T47D (cell line): ENCODE measurements around the gene VGLL2.

Source experiments
- DNase-seq, 2 experiments: peaks; one replicate each; pipeline versions ENCODE4 v3.0.0 to v3.0.0-alpha.2; 2011 to 2012; ENCODE audit warnings: low read depth in 1 of 2, low spot score in 1 of 2
- JUND ChIP-seq: IDR thresholded peaks from 2 replicates; pipeline ENCODE4 v1.6.1; 2012; ENCODE audit warnings: low read depth
- in situ Hi-C: cut with HindIII; loops from 2 replicates; pipeline ENCODE4 v1.10.0; 2016; ENCODE audit warnings: low sequenced_read_pairs, low pct_unique_long_range_greater_than_20kb

Gene VGLL2

DNA sequence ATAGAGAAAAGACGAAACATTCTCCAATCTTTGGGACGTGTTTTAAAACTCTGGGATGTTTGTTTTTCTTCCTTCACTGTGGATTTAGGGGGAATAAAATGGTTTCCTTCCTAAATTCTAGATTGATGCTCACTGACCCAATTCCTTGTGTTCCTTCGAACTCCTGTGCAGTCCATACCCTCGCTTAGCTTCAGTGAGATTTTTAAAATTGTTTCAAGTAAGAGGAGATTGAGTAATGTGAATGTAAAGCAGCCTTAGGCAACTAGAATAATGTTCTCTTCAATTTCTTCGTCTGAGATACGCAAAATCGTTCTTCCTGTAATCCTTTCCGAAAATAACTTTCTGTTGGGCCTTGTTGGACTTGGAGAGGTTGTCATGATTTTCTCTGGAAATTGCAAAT is 2.6 kb upstream of the VGLL2 start:
- TF ChIP-seq JUND = no peak
- no peak for DNase-seq
- in situ Hi-C loops = no loop called here

DNA sequence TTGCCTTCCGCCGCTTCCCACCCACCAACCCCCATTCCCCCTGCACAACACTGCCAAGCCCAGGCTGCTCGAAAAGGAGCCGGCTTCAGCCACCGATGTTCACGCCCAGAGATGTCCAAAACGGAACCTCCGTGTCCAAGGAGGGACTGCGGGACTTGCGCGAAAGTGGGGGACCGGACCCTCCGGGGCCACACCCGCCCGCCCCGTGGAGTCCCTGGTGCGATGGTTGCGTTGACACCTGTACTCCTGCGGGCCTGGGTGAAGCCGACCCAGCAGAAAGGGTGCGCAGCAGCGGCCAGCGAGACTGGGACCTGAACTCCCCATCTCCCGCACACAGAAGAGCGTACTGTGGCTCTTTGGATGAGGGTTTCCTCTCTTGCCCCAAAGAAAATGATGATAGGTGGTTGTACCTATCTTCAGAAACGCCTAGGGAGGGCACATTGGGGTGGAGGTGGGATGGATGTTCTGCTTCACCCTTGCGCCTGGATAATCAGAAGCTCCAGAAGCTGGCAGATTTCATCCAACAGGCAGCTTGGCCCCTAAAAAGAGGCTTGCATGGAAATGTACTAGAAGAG is 1.9 kb upstream of the VGLL2 start:
- no peak for TF ChIP-seq JUND
- no peak for DNase-seq
- in situ Hi-C loops = no loop called here

DNA sequence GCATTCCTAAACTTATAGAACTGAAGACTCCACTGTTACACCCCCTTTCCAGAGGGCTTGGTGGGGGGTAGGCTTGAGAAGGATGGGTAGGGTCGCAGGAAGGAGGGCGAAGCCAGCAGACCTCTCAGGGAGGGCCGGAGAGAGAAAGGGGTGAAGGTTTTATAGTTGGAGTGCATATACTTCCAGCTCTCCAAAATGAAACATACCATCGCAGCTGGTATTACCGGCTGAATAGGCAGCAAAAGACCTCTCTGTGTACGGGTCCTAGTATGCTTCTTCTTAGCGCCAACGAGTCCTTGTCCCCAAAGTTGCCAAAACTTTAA is 1.0 kb upstream of the VGLL2 start:
- in situ Hi-C loops = no loop called here
- TF ChIP-seq JUND = no peak
- no peak for DNase-seq

DNA sequence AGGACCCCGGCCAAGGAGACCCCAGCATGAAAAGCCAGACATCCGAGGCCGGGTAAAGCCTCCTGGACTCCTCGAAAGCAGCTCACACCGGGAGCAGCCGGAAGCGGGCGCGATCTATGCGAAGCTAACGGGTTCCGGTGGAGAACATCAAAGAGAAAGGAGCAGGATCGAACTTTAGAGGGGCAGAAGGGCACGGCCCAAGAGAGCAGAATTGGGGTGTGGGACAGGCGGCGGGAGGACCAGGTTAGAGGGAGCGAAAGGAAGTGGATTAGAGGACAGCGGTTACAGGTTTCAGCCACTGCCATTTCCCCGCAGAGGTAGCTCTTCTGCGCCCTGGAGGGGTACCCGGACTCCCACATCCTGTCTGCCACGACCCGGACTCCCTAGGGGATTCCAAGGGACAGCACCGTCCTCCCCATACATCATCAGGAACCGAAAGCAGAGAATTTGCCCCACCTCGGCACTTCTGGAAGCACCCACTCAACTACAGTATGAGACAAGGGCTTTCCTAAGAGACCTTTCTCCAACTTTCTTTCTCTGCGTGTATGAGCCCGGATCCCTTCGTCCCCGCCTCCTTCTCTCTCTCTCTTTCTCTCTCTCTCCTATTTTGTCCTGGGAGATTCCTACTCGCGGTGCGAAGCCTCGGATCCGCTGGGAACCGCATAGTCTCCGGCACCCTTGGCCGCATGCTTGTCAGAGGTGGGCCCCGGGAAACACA is 507 bp upstream of the VGLL2 start:
- DNase-seq = no peak
- in situ Hi-C loops = no loop called here
- TF ChIP-seq JUND = no peak

DNA sequence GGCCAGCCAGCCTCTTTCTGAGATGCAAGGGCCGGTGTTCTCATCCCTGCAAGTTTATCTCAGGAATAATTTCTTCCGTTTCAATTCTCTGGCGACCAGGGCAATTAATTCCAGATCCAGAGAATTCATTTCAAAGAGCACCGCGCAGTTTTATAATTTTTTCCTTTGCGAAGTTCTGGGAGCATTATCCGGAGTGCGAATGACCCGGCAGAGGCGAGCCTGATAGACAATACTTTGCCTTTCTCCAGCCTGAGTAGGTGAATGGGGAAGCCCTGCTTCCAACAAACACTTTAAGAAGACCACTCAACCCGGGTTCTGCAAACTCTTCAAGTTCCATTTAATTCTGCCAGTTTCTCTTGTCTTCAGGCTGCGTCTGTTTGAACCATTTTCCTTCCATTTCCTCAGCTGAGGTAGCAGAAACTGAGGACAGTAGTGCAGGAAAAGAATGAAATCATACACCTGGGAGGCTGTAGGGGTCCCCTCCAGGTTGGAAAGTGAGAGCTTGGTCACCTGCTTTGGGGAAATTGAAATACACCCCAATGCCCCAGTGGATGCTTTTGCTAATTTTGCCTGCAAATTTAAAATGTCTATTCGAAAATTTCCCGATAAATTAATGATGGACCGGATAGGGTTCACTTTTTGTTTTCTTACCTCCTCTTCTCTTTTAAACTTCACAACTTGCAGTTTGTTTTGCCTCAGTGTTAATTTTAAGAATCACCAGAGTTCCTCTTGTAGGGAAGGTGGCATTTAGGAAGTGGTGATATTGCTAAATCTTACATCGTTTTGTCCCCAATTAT is 1.1 kb downstream of the VGLL2 start:
- no peak for TF ChIP-seq JUND
- in situ Hi-C loops = no loop called here
- DNase-seq = no peak

DNA sequence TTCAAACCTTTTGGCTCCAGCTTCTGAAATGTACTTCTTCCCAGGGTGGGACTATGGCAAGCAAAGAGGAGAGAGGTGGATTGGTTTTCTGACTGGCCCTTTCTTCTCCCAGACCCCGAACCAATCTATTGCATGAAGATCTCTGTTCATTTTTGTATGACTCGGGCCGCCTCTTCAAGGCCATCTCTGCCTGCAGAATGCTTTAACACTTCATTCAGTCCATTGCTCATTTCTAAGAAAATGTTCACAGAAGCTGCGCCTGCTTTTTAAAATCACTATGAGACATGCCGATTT is 1.6 kb downstream of the VGLL2 start:
- no peak for TF ChIP-seq JUND
- no peak for DNase-seq
- in situ Hi-C loops = no loop called here

DNA sequence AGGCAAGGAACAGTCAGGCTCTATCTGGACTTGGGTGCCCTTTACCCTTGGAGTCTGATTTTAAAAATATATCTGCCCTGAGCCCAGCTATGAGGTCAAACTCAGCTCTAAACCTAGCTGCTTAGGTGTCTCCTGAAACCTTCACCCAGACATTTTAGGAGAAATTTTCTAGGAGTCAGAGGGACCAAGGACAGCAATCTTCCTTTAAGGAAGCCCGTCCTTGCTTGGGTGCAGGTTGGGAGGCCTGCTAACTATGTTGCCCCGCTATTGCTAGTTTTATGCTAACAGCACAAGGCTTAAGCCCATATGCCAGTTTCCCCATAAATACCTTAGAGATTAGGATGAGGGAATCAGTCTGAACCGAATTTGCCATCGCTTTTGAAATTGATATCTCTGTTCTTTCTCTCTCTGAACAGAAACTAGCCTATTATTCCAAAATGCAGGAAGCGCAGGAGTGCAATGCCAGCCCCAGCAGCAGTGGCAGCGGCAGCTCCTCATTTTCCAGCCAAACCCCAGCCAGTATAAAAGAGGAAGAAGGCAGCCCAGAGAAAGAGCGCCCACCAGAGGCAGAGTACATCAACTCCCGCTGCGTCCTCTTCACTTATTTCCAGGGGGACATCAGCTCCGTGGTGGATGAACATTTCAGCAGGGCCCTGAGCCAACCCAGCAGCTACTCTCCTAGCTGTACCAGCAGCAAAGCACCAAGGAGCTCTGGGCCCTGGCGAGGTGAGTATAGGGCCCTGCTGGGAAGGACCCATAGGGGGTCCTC is 2.6 kb downstream of the VGLL2 start:
- DNase-seq = no peak
- TF ChIP-seq JUND = no peak
- in situ Hi-C loops = no loop called here

DNA sequence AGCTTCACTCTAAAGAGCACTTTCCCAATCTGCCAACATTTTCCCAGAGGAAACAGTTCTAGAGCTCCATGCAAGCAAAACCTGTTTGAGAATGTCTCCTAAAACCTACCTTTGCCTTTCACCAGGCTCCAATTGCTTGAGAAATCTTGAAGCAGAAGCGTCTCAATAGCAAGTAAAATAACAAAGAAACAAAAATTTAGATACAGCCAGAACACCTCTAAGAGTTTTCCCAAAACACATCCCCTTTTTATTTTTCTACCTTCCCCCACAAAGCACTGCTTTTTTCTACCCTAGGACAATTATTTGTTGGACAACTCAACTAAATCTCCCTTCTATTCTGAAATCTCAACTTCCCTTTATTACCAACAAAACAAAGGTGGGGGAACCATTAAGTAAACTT is 3.6 kb downstream of the VGLL2 start:
- in situ Hi-C loops = no loop called here
- DNase-seq = no peak
- no peak for TF ChIP-seq JUND

DNA sequence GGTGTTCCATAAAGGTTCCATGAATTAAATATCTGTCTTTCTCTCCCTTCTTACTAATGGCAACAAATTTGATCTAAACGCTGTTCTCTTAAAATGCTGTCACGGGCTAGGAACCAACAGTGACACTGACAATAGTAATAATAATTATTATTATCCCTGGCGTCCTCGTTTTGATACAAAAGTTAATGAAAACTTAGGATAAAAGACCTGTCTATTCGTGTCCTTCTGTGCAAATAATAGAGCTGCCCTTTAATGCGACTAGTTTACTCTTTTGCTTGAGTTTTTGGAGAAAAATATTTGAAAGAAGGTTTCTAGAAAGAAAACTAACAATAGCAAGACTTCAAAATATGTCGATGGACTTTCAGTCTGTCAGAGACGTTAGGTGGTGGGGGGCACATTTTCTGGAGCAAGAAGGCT is 4.3 kb downstream of the VGLL2 start:
- TF ChIP-seq JUND = no peak
- DNase-seq = no peak

DNA sequence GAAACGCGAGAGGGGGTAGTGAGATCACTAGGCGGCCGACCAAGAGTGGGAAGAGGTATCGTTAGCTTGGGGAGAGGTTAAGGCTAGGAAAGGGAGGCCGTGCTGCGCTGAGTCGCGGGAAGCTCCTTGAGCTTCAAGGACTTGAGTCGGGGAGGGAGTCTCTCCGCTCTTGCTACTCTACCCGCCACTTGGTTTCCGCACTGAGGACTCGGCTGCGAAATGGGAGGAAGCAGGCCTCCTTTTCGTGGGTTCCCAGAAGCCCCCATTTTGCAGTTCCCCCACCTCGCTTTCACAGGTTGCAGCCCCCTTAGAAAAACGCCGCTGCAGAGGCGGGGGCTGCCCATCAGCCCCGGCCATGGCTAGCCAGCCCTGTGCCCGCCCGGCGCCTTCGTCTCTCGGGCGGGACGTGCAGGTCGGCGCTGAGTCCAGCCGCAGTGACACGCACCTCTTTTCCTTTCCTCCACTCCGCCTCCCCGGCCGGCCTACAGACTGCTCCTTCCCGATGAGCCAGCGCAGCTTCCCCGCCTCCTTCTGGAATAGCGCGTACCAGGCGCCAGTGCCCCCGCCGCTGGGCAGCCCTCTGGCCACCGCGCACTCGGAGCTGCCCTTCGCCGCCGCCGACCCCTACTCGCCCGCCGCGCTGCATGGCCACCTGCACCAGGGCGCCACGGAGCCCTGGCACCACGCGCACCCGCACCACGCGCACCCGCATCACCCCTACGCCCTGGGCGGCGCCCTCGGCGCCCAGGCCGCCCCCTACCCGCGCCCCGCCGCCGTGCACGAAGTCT is 4.9 kb downstream of the VGLL2 start:
- TF ChIP-seq JUND = no peak
- in situ Hi-C loops = no loop called here
- DNase-seq = no peak

More for the DNA sequence above, 4.3 kb downstream of the VGLL2 start:
- in situ Hi-C loops = no loop called here

DNA sequence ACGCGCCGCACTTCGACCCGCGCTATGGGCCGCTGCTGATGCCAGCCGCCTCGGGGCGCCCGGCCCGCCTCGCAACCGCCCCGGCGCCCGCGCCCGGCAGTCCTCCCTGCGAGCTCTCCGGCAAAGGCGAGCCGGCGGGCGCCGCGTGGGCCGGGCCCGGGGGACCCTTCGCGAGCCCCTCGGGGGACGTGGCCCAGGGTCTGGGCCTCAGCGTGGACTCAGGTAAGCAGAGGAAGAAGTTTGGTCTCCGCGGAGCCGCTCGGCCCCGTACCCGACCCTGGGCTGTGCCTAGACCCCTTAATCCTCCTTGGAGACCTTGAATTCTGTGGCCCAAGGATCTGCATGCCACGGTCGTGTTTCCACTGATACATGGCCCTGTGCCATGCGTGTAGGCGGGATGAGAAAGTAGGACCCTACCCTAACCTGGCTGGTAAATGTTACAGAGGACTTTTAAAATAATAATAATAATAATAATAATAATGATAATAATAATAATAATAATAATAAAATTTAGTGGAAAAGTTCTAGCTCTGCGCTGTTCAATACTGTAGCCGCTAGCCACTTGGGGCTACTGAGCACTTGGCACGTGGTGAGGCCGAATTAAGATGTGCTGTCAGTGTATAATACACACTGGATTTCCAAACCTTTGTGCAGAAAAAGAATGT is 5.6 kb downstream of the VGLL2 start:
- no peak for DNase-seq
- in situ Hi-C loops = no loop called here
- no peak for TF ChIP-seq JUND
